CD4-positive, CD25-positive, alpha-beta regulatory T cell (primary cell): Measurements from ENCODE around the gene RAD54L. TPM values are rescaled to one million over a fixed set of nuclear protein-coding genes. Genes with fewer than 3 reads are reported as not detected.

Source experiments
- ATAC-seq, 2 donors: fragments of 150-1000 bp; cut with Tn5 transposase; one replicate each; pipeline ENCODE4 v1.10.0; 2021; ENCODE audit warnings: low read depth in 2 of 2, moderate number of reproducible peaks in 2 of 2, moderate library complexity in 1 of 2
- DNase-seq, 3 donors: peaks; one replicate each; pipeline versions ENCODE4 v3.0.0 to v3.0.0-alpha.2; 2012 to 2022; ENCODE audit warnings: mixed read lengths in 1 of 3
- H3K27ac ChIP-seq: one replicate; pipeline ENCODE4 v1.7.0; 2013; ENCODE audit warnings: mild to moderate bottlenecking, low read length; ENCODE audit not compliant: insufficient read depth, poor library complexity, severe bottlenecking
- H3K27me3 ChIP-seq: one replicate; pipeline ENCODE4 v1.7.0; 2013; ENCODE audit warnings: low read length; ENCODE audit not compliant: control insufficient read depth, insufficient read depth
- H3K36me3 ChIP-seq: one replicate; pipeline ENCODE4 v1.7.0; 2013; ENCODE audit warnings: mild to moderate bottlenecking, low read length, moderate library complexity; ENCODE audit not compliant: control insufficient read depth, insufficient read depth
- H3K4me1 ChIP-seq: 2 replicates; pipeline ENCODE4 v1.7.0; 2013; ENCODE audit warnings: mild to moderate bottlenecking, low read length; ENCODE audit not compliant: insufficient read depth, control insufficient read depth, poor library complexity, severe bottlenecking
- H3K4me3 ChIP-seq: one replicate; pipeline ENCODE4 v1.7.0; 2013; ENCODE audit warnings: low read depth, mild to moderate bottlenecking, low read length, moderate library complexity
- H3K9me3 ChIP-seq, 2 experiments: 1 replicate in 1 of 2; 2 replicates in 1 of 2; pipeline ENCODE4 v1.7.0; 2013; ENCODE audit warnings: low read length in 2 of 2, mild to moderate bottlenecking in 1 of 2, moderate library complexity in 1 of 2; ENCODE audit not compliant: control insufficient read depth in 2 of 2
- H3K27ac Mint-ChIP-seq, 3 donors: one replicate each; pipeline ENCODE4 v1.8.0; 2020 to 2022; ENCODE audit warnings: mild to moderate bottlenecking in 3 of 3, mixed read lengths in 3 of 3, moderate library complexity in 2 of 3
- H3K27me3 Mint-ChIP-seq: one replicate; pipeline ENCODE4 v1.8.0; 2022; ENCODE audit warnings: mild to moderate bottlenecking, mixed read lengths
- H3K36me3 Mint-ChIP-seq: one replicate; pipeline ENCODE4 v1.8.0; 2020; ENCODE audit warnings: mixed read lengths
- H3K4me1 Mint-ChIP-seq, 4 donors: one replicate each; pipeline ENCODE4 v1.8.0; 2020 to 2022; ENCODE audit warnings: mixed read lengths in 4 of 4, mild to moderate bottlenecking in 1 of 4
- H3K4me3 Mint-ChIP-seq, 4 donors: one replicate each; pipeline ENCODE4 v1.8.0; 2020 to 2022; ENCODE audit warnings: mild to moderate bottlenecking in 4 of 4, mixed read lengths in 4 of 4, moderate library complexity in 3 of 4
- H3K9me3 Mint-ChIP-seq, 7 donors: one replicate each; pipeline ENCODE4 v1.8.0; 2020 to 2022; ENCODE audit warnings: mixed read lengths in 7 of 7, mild to moderate bottlenecking in 3 of 7, moderate library complexity in 2 of 7
- polyA plus RNA-seq, 4 donors: library from polyadenylated mRNA; unstranded; fragments of 300-500 nt; fragmentation: Illumina TruSeq; gene quantifications; one replicate each; pipeline ENCODE4 v1.2.3, GENCODE V29; 2021
- total RNA-seq: library from RNA; stranded (reverse); gene quantifications from one replicate; pipeline ENCODE4 v1.2.3, GENCODE V29; 2022

RAD54L gene
- total and polyA plus RNA-seq, 5 donors from 2014 or later, result 0.13 to 1.7 (median 0.41) TPM; not detected in 1

- no peak overlapping the region for H3K4me3 ChIP-seq
- H3K4me1 Mint-ChIP-seq, result peaks cover 0 to 14% (median 10%) of the 10 kb centered on the region in 4 donors
- H3K9me3 Mint-ChIP-seq, result no peaks in the 10 kb centered on the region
- peak overlapping the region in 2 of 3 donors; percentile 5 to 7 for H3K27ac Mint-ChIP-seq
- no peaks in the 10 kb centered on the region for H3K36me3 Mint-ChIP-seq
- H3K27ac ChIP-seq, result no peak overlapping the region
- peaks cover 12% of the 10 kb centered on the region for H3K4me1 ChIP-seq
- H3K27me3 ChIP-seq, result no peaks in the 10 kb centered on the region
- DNase-seq, result no peak
- H3K4me3 Mint-ChIP-seq, result no peak overlapping the region
- no peaks in the 10 kb centered on the region for H3K36me3 ChIP-seq
- ATAC-seq, result no peak
- no peaks in the 10 kb centered on the region for H3K27me3 Mint-ChIP-seq
- H3K9me3 ChIP-seq, result no peaks in the 10 kb centered on the region
These were observed 41.2 kb upstream of the RAD54L start for GRCh38 chr1:46206399-46206798.

DNA sequence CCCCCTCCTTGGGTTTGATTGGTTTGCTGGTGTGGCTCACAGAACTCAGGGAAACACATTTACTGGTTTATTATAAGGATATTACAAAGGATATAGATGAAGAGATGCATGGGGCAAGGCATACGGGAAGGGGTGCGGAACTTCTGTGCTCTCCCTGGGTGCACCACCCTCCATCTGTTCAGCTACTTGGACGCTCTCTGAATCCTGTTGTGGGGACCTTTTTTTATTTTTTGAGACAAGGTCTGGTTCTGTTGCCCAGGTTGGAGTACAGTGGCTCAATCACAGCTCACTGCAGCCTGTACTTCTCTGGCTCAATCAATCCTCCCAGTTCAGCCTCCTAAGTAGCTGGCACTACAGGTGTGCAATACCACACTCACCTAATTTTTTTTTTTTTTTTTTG, 37.0 kb upstream of the RAD54L start:
- Mint-ChIP-seq H3K27ac (no peak overlapping the region), H3K4me1 (peaks cover 0 to 8% (median 0%) of the 10 kb centered on the region in 4 donors), H3K4me3 (no peak overlapping the region), H3K9me3 (no peaks in the 10 kb centered on the region), H3K36me3 (no peaks in the 10 kb centered on the region), H3K27me3 (peaks cover 5% of the 10 kb centered on the region)
- Histone ChIP-seq H3K27ac (no peak overlapping the region), H3K4me3 (no peak overlapping the region), H3K36me3 (no peaks in the 10 kb centered on the region), H3K27me3 (no peaks in the 10 kb centered on the region), H3K9me3 (no peaks in the 10 kb centered on the region), H3K4me1 (no peaks in the 10 kb centered on the region)
- DNase-seq, result no peak
- ATAC-seq, result no peak

DNA sequence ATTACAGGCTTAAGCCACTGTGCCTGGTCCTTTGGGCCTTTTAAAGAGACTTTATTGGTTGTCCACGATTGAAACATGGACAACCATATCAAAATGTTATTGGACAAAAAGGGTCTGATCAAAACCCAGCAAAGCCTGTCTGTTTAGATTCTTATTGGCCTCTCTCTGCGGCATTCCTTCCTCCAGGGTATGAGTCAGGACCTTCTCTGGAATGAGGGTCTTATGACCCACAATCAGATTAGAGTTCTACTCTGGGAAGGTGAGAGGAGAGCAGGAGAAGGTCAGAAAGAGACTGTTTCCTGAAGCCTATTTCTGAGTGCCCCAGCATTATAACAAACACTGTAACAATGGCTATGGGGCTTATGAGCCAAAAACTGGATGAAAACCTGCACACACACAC, 36.5 kb upstream of the RAD54L start:
- H3K4me3 ChIP-seq, result no peak overlapping the region
- H3K36me3 ChIP-seq, result no peaks in the 10 kb centered on the region
- no peaks in the 10 kb centered on the region for H3K36me3 Mint-ChIP-seq
- peaks cover 5% of the 10 kb centered on the region for H3K27me3 Mint-ChIP-seq
- no peaks in the 10 kb centered on the region for H3K27me3 ChIP-seq
- no peaks in the 10 kb centered on the region for H3K9me3 ChIP-seq
- no peak overlapping the region for H3K27ac Mint-ChIP-seq
- H3K9me3 Mint-ChIP-seq, result no peaks in the 10 kb centered on the region
- no peak overlapping the region for H3K27ac ChIP-seq
- DNase-seq (no peak), ATAC-seq (no peak)
- H3K4me3 Mint-ChIP-seq, result no peak overlapping the region
- H3K4me1 ChIP-seq, result no peaks in the 10 kb centered on the region
- peaks cover 0 to 3% (median 0%) of the 10 kb centered on the region in 4 donors for H3K4me1 Mint-ChIP-seq

DNA sequence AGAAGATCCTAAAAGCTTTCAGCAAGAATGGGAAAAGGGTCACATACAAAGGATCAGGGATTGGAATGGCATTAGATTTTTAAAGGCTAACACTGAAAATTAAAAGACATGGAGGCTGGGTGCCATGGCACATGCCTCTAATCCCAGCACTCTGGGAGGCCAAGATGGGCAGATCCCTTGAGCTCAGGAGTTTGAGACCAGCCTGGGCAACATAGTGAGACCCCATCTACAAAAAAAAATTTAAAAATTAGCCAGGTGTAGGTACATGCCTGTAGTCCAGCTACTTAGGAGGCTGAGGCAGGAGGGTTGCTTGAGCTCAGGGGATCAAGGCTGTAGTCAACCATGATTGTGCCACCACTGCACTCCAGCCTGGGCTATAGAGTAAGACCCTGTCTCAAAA, 32.1 kb upstream of the RAD54L start:
- DNase-seq, result no peak
- Mint-ChIP-seq H3K4me3 (no peak overlapping the region), H3K36me3 (no peaks in the 10 kb centered on the region), H3K4me1 (no peaks in the 10 kb centered on the region), H3K9me3 (no peaks in the 10 kb centered on the region), H3K27ac (peak overlapping the region in 1 of 3 donors; percentile 43), H3K27me3 (peaks cover 5% of the 10 kb centered on the region)
- H3K4me3 ChIP-seq, result no peak overlapping the region
- H3K27ac ChIP-seq, result no peak overlapping the region
- H3K36me3 ChIP-seq, result no peaks in the 10 kb centered on the region
- ATAC-seq, result no peak
- no peaks in the 10 kb centered on the region for H3K27me3 ChIP-seq
- no peaks in the 10 kb centered on the region for H3K9me3 ChIP-seq
- H3K4me1 ChIP-seq, result no peaks in the 10 kb centered on the region

GRCh38 chr1:46218443-46218842, 29.1 kb upstream of the RAD54L start:
- Mint-ChIP-seq H3K27ac (no peak overlapping the region), H3K4me3 (no peak overlapping the region), H3K4me1 (peaks cover 0 to 2% (median 0%) of the 10 kb centered on the region in 4 donors), H3K36me3 (no peaks in the 10 kb centered on the region), H3K9me3 (no peaks in the 10 kb centered on the region), H3K27me3 (peaks cover 8% of the 10 kb centered on the region)
- Histone ChIP-seq H3K36me3 (no peaks in the 10 kb centered on the region), H3K27me3 (no peaks in the 10 kb centered on the region), H3K4me3 (no peak overlapping the region), H3K4me1 (no peaks in the 10 kb centered on the region), H3K9me3 (no peaks in the 10 kb centered on the region), H3K27ac (no peak overlapping the region)
- no peak for ATAC-seq
- no peak for DNase-seq

GRCh38 chr1:46219551-46220520, 27.7 kb upstream of the RAD54L start:
- Mint-ChIP-seq H3K27me3 (peaks cover 4% of the 10 kb centered on the region), H3K9me3 (no peaks in the 10 kb centered on the region), H3K27ac (no peak overlapping the region), H3K4me1 (peaks cover 0 to 6% (median 0%) of the 10 kb centered on the region in 4 donors), H3K4me3 (no peak overlapping the region), H3K36me3 (no peaks in the 10 kb centered on the region)
- no peaks in the 10 kb centered on the region for H3K36me3 ChIP-seq
- H3K4me1 ChIP-seq, result no peaks in the 10 kb centered on the region
- DNase-seq (no peak), ATAC-seq (no peak)
- H3K27ac ChIP-seq, result no peak overlapping the region
- H3K27me3 ChIP-seq, result no peaks in the 10 kb centered on the region
- H3K9me3 ChIP-seq, result no peaks in the 10 kb centered on the region
- H3K4me3 ChIP-seq, result no peak overlapping the region

GRCh38 chr1:46220808-46221207, 26.8 kb upstream of the RAD54L start:
- Histone ChIP-seq H3K36me3 (no peaks in the 10 kb centered on the region), H3K4me3 (no peak overlapping the region), H3K27me3 (no peaks in the 10 kb centered on the region), H3K9me3 (no peaks in the 10 kb centered on the region), H3K4me1 (no peaks in the 10 kb centered on the region), H3K27ac (no peak overlapping the region)
- H3K36me3 Mint-ChIP-seq, result no peaks in the 10 kb centered on the region
- H3K9me3 Mint-ChIP-seq, result no peaks in the 10 kb centered on the region
- DNase-seq, result no peak
- no peak overlapping the region for H3K27ac Mint-ChIP-seq
- peaks cover 4% of the 10 kb centered on the region for H3K27me3 Mint-ChIP-seq
- H3K4me3 Mint-ChIP-seq, result no peak overlapping the region
- ATAC-seq, result no peak
- H3K4me1 Mint-ChIP-seq, result peaks cover 0 to 6% (median 0%) of the 10 kb centered on the region in 4 donors

- ATAC-seq, result no peak
- no peaks in the 10 kb centered on the region for H3K9me3 Mint-ChIP-seq
These were observed 25.8 kb upstream of the RAD54L start for GRCh38 chr1:46221749-46222148.

More at GRCh38 chr1:46221749-46222148, 25.8 kb upstream of the RAD54L start:
- no peak for DNase-seq
- H3K4me3 ChIP-seq, result no peak overlapping the region
- no peaks in the 10 kb centered on the region for H3K4me1 ChIP-seq
- no peaks in the 10 kb centered on the region for H3K36me3 ChIP-seq
- no peaks in the 10 kb centered on the region for H3K9me3 ChIP-seq
- H3K27ac ChIP-seq, result no peak overlapping the region
- Mint-ChIP-seq H3K4me3 (no peak overlapping the region), H3K4me1 (peaks cover 0 to 6% (median 0%) of the 10 kb centered on the region in 4 donors), H3K27ac (no peak overlapping the region), H3K36me3 (no peaks in the 10 kb centered on the region), H3K27me3 (peaks cover 4% of the 10 kb centered on the region)
- H3K27me3 ChIP-seq, result no peaks in the 10 kb centered on the region
